ENCODE data around the gene SNX18. TPM values are rescaled to one million over a fixed set of nuclear protein-coding genes. Genes with fewer than 3 reads are reported as not detected.

The SNX18 gene
- total RNA-seq, 2 experiments from 2014 or later = 6.3 to 14.6 TPM

GRCh38 chr5:54514291-54514690, 3.3 kb upstream of the SNX18 start:
- TF ChIP-seq CTCF (conservative IDR thresholded peaks at IDR 0.05; ENCODE audit: low read length) = peak; percentile 29; the same call in 1 of the 2 replicates
- TF ChIP-seq EZH2phosphoT487 (IDR thresholded peaks at IDR 0.05; ENCODE audit: borderline replicate concordance, low read depth, low read length) = no peak
- ChIA-PET POLR2A (no interaction called here), CTCF (ENCODE audit: unreplicated experiment) (no interaction called here)
- no peak overlapping the region for H3K4me2 ChIP-seq (ENCODE audit: low read length)
- no peak overlapping the region for H3K4me3 ChIP-seq (ENCODE audit: low read depth, low read length, poor library complexity, severe bottlenecking)
- H3K79me2 ChIP-seq (ENCODE audit: insufficient read depth, low read depth, low read length) = no peaks in the 10 kb centered on the region
- no peaks in the 10 kb centered on the region for H3K9me3 ChIP-seq (ENCODE audit: low read length)
- H3K4me1 ChIP-seq (ENCODE audit: insufficient read depth, low read length, poor library complexity, severe bottlenecking) = peaks cover 19% of the 10 kb centered on the region
- intact Hi-C loops (cut with micrococcal nuclease; ENCODE audit: unreplicated experiment) = loop anchor here (10.0 kb wide), 1 partner anchor 631 kb away; no protein-coding TSS in a partner anchor
- H3K9me2 ChIP-seq (ENCODE audit: insufficient read depth, low read length) = no peaks in the 10 kb centered on the region
- DNase-seq (ENCODE audit: low spot score) = peak; percentile 41
- H3K27ac ChIP-seq (ENCODE audit: low read depth, low read length, poor library complexity, severe bottlenecking) = no peak overlapping the region
- H3K36me3 ChIP-seq (ENCODE audit: insufficient read depth, low read length) = no peaks in the 10 kb centered on the region
- no peaks in the 10 kb centered on the region for H4K20me1 ChIP-seq (ENCODE audit: insufficient read depth, low read length)
- no TSS peak for BruUV-seq (replicated peaks)
- H2AFZ ChIP-seq (ENCODE audit: low read length) = no peak overlapping the region

- Histone ChIP-seq H3K4me1 (ENCODE audit: insufficient read depth, low read length, poor library complexity, severe bottlenecking) (peaks cover 26% of the 10 kb centered on the region), H3K79me2 (ENCODE audit: insufficient read depth, low read depth, low read length) (no peaks in the 10 kb centered on the region), H3K9me3 (ENCODE audit: low read length) (no peaks in the 10 kb centered on the region), H3K9me2 (ENCODE audit: insufficient read depth, low read length) (no peaks in the 10 kb centered on the region), H3K36me3 (ENCODE audit: insufficient read depth, low read length) (no peaks in the 10 kb centered on the region), H4K20me1 (ENCODE audit: insufficient read depth, low read length) (no peaks in the 10 kb centered on the region), H3K27ac (ENCODE audit: low read depth, low read length, poor library complexity, severe bottlenecking) (no peak overlapping the region), H2AFZ (ENCODE audit: low read length) (no peak overlapping the region), H3K4me2 (ENCODE audit: low read length) (no peak overlapping the region), H3K4me3 (ENCODE audit: low read depth, low read length, poor library complexity, severe bottlenecking) (no peak overlapping the region)
- no TSS peak for BruUV-seq (replicated peaks)
- intact Hi-C loops (cut with micrococcal nuclease; ENCODE audit: unreplicated experiment) = loop anchor here (5.0 to 10.0 kb wide), 2 partner anchors 252 to 630 kb away; no protein-coding TSS in a partner anchor
- DNase-seq (ENCODE audit: low spot score) = no peak
- CTCF ChIA-PET (ENCODE audit: unreplicated experiment) = no interaction called here
- POLR2A ChIA-PET = no interaction called here
- TF ChIP-seq EZH2phosphoT487 (IDR thresholded peaks at IDR 0.05; ENCODE audit: borderline replicate concordance, low read depth, low read length) (no peak), CTCF (conservative IDR thresholded peaks at IDR 0.05; ENCODE audit: low read length) (no peak)
Observed at GRCh38 chr5:54514841-54515432, 2.6 kb upstream of the SNX18 start.

GRCh38 chr5:54515634-54516033, 1.9 kb upstream of the SNX18 start:
- no peak overlapping the region for H3K4me3 ChIP-seq (ENCODE audit: low read depth, low read length, poor library complexity, severe bottlenecking)
- H2AFZ ChIP-seq (ENCODE audit: low read length) = no peak overlapping the region
- H3K79me2 ChIP-seq (ENCODE audit: insufficient read depth, low read depth, low read length) = no peaks in the 10 kb centered on the region
- POLR2A ChIA-PET = no interaction called here
- CTCF ChIA-PET (ENCODE audit: unreplicated experiment) = no interaction called here
- intact Hi-C loops (cut with micrococcal nuclease; ENCODE audit: unreplicated experiment) = loop anchor here (2.0 to 10.0 kb wide), 3 partner anchors 185 to 629 kb away; no protein-coding TSS in a partner anchor
- no peaks in the 10 kb centered on the region for H3K9me3 ChIP-seq (ENCODE audit: low read length)
- no peaks in the 10 kb centered on the region for H4K20me1 ChIP-seq (ENCODE audit: insufficient read depth, low read length)
- no peak for TF ChIP-seq EZH2phosphoT487 (IDR thresholded peaks at IDR 0.05; ENCODE audit: borderline replicate concordance, low read depth, low read length)
- TF ChIP-seq CTCF (conservative IDR thresholded peaks at IDR 0.05; ENCODE audit: low read length) = no peak
- no peak overlapping the region for H3K27ac ChIP-seq (ENCODE audit: low read depth, low read length, poor library complexity, severe bottlenecking)
- H3K9me2 ChIP-seq (ENCODE audit: insufficient read depth, low read length) = no peaks in the 10 kb centered on the region
- H3K36me3 ChIP-seq (ENCODE audit: insufficient read depth, low read length) = no peaks in the 10 kb centered on the region
- no TSS peak for BruUV-seq (replicated peaks)
- peaks cover 33% of the 10 kb centered on the region for H3K4me1 ChIP-seq (ENCODE audit: insufficient read depth, low read length, poor library complexity, severe bottlenecking)
- DNase-seq (ENCODE audit: low spot score) = no peak
- no peak overlapping the region for H3K4me2 ChIP-seq (ENCODE audit: low read length)
